ENCODE data around the gene LRRC4C.
"Not testable (repeated sequence)": the region's sequence is repeated elsewhere in the genome, so short reads cannot be mapped to it uniquely, and the experiment has no call there.

LRRC4C gene

GRCh38 chr11:40203606-40204005, 1255.8 kb downstream of the LRRC4C start:
- DNase-seq: no peak

GRCh38 chr11:40202589-40203270, 1256.7 kb downstream of the LRRC4C start:
- DNase-seq: no peak

GRCh38 chr11:40192590-40192989, 1266.9 kb downstream of the LRRC4C start:
- not testable (repeated sequence) for DNase-seq

- DNase-seq: no peak
Observed at GRCh38 chr11:40190294-40190693, 1269.2 kb downstream of the LRRC4C start.

GRCh38 chr11:40188848-40189247, 1270.6 kb downstream of the LRRC4C start:
- no peak for DNase-seq

GRCh38 chr11:40187295-40187694, 1272.2 kb downstream of the LRRC4C start:
- DNase-seq: no peak

GRCh38 chr11:40186437-40187263, 1272.8 kb downstream of the LRRC4C start:
- no peak for DNase-seq

- DNase-seq: no peak
Observed at GRCh38 chr11:40185793-40186192, 1273.7 kb downstream of the LRRC4C start.

- DNase-seq: no peak
Observed at GRCh38 chr11:40183073-40184064, 1276.1 kb downstream of the LRRC4C start.

- DNase-seq: no peak
Observed at GRCh38 chr11:40179541-40179940, 1279.9 kb downstream of the LRRC4C start.

- no peak for DNase-seq
Observed at GRCh38 chr11:40178470-40178869, 1281.0 kb downstream of the LRRC4C start.

- DNase-seq: no peak
Observed at GRCh38 chr11:40175980-40176379, 1283.5 kb downstream of the LRRC4C start.

- no peak for DNase-seq
Observed at GRCh38 chr11:40170078-40170477, 1289.4 kb downstream of the LRRC4C start.

GRCh38 chr11:40168414-40168813, 1291.0 kb downstream of the LRRC4C start:
- no peak for DNase-seq

GRCh38 chr11:40167805-40168204, 1291.6 kb downstream of the LRRC4C start:
- DNase-seq: not testable (repeated sequence)

GRCh38 chr11:40166892-40167291, 1292.6 kb downstream of the LRRC4C start:
- no peak for DNase-seq

- DNase-seq: no peak
Observed at GRCh38 chr11:40162901-40163883, 1296.3 kb downstream of the LRRC4C start.

- DNase-seq: no peak
Observed at GRCh38 chr11:40161854-40162410, 1297.5 kb downstream of the LRRC4C start.

GRCh38 chr11:40160418-40160817, 1299.0 kb downstream of the LRRC4C start:
- DNase-seq: no peak

GRCh38 chr11:40149721-40150120, 1309.7 kb downstream of the LRRC4C start:
- no peak for DNase-seq

- no peak for DNase-seq
Observed at GRCh38 chr11:40140560-40140959, 1318.9 kb downstream of the LRRC4C start.

Measured in GDM1 (cell line).